Heart left ventricle (tissue), 16 donors: ENCODE results near the gene SKI. TPM values are rescaled to one million over a fixed set of nuclear protein-coding genes. Genes with fewer than 3 reads are reported as not detected.

Experiments
- ATAC-seq, 4 donors: fragments of 200-7000 bp; cut with Tn5 transposase; one replicate each; pipeline ENCODE4 v1.9.1; 2020 to 2022; ENCODE audit warnings: moderate library complexity in 4 of 4, mild to moderate bottlenecking in 3 of 4, moderate number of reproducible peaks in 1 of 4
- DNase-seq, 5 donors: peaks; one replicate each; pipeline ENCODE4 v3.0.0-alpha.2; 2020
- H3K27ac ChIP-seq, 12 donors: fragments of 200-600 bp; sonication (generic) in 4 of 12; one replicate each; pipeline versions ENCODE4 v1.5.0 to v1.8.0; 2016 to 2022; ENCODE audit warnings: mild to moderate bottlenecking in 2 of 12
- H3K27me3 ChIP-seq, 9 donors: fragments of 200-600 bp; sonication (generic) in 2 of 9; one replicate each; pipeline versions ENCODE4 v1.5.1 to v1.8.0; 2016 to 2022; ENCODE audit warnings: mild to moderate bottlenecking in 3 of 9
- H3K36me3 ChIP-seq, 9 donors: fragments of 200-600 bp; sonication (generic) in 2 of 9; one replicate each; pipeline versions ENCODE4 v1.5.0 to v1.8.0; 2018 to 2022; ENCODE audit warnings: mild to moderate bottlenecking in 2 of 9
- H3K4me1 ChIP-seq, 12 donors: fragments of 200-600 bp; sonication (generic) in 4 of 12; one replicate each; pipeline versions ENCODE4 v1.5.0 to v1.8.0; 2016 to 2022; ENCODE audit warnings: mild to moderate bottlenecking in 3 of 12
- H3K4me3 ChIP-seq, 12 donors: fragments of 200-600 bp; sonication (generic) in 4 of 12; one replicate each; pipeline versions ENCODE4 v1.5.0 to v1.8.0; 2017 to 2022; ENCODE audit warnings: mild to moderate bottlenecking in 9 of 12, moderate library complexity in 4 of 12
- H3K9me3 ChIP-seq, 12 donors: fragments of 200-600 bp; sonication (generic) in 4 of 12; one replicate each; pipeline versions ENCODE4 v1.5.0 to v1.8.0; 2016 to 2022; ENCODE audit warnings: mild to moderate bottlenecking in 1 of 12
- CTCF ChIP-seq, 12 donors: fragments of 200-600 bp; sonication (generic) in 4 of 12; IDR thresholded peaks; one replicate each; pipeline versions ENCODE4 v1.5.0 to v1.8.0; 2018 to 2022; ENCODE audit warnings: antibody characterized with exemption in 12 of 12, mild to moderate bottlenecking in 5 of 12
- POLR2A ChIP-seq, 2 donors: fragments of 450-650 bp; IDR thresholded peaks; one replicate each; pipeline ENCODE4 v1.6.1; 2017; ENCODE audit warnings: antibody characterized with exemption in 2 of 2, mild to moderate bottlenecking in 2 of 2, moderate library complexity in 2 of 2
- WGBS, 4 donors: extraction: QIAGEN DNeasy Blood & Tissue Kit in 2 of 4; methylation state at CpG; one replicate each; pipeline versions ENCODE4 v1.1.5 to v1.1.7; 2013 to 2018; 5-methylcytosine and 5-hydroxymethylcytosine counted together
- intact Hi-C, 10 donors: fragments of 100-400 bp; cut with DNase I; formaldehyde crosslinking; loops; one replicate each; pipeline versions ENCODE4 v1.11.1 to v1.14.2; 2022
- polyA plus RNA-seq, 2 donors: library from polyadenylated mRNA; stranded (reverse); fragments of 200-250 nt; gene quantifications; one replicate each; pipeline ENCODE4 v1.2.3, GENCODE V29; 2013
- total RNA-seq, 9 donors: library from RNA; depleted of rRNA in 2 of 9; stranded (reverse); fragments of >200 nt in 2 of 9; fragmentation: NEBNext Ultra II Directional in 3 of 9; extraction: Animal tissue kit (Norgen Biotek cat#: 25700) in 3 of 9; gene quantifications; one replicate each; pipeline versions ENCODE4 v1.1.0 to v1.2.4, GENCODE V29; 2016 to 2023
- donor health status: ischemic (EF 13 %, LVEDD 7.1; RV severe dilation, severe dysfunction).
- donor health status: healthy with polysubstance abuse.
- donor health status: DM: no; HTN: yes; CAD: no.
- donor health status: DM: no; HTN: no; CAD: no.
- donor health status: ischemic (EF 25% LVEDD 6.9; RV normal size, moderate dysfunction).
- donor health status: ischemic (EF 25% LVEDD 5.7; RV mildly dilated, moderate dysfunction).
- donor health status: healthy.
- donor health status: DM: yes; HTN: yes; CAD: no.
- donor health status: ischemic (EF 35%, LVEDD 5.7; RV mildly dilated, moderate dysfunction).
- donor health status: nonischemic (EF 11% LVEDD 7.7; RV severe dilation, severe dysfunction).
- donor health status: DM: yes; HTN: yes; CAD: no.
- donor health status: PGD.
- donor health status: ischemic (EF 29% LVEDD 5.4; RV normal size, mild dysfunction).
- donor health status: nonischemic (EF 23%, LVEDD 6.1; RV moderate dilation, normal function).

Gene SKI
- total and polyA plus RNA-seq, 11 donors, result 16.9 to 52.7 (median 38.9) TPM

GRCh38 chr1:2315674-2316450 lies 87.7 kb downstream of the SKI start:
- H3K27me3 ChIP-seq, result no peaks in the 10 kb centered on the region
- peaks cover 0 to 90% (median 55%) of the 10 kb centered on the region in 12 donors for H3K4me1 ChIP-seq
- no peak for DNase-seq
- WGBS, 4 donors, result 70 to 81% (median 76%) methylated on average over 10 to 21 of the region's 21 CpGs
- intact Hi-C loops, result loop anchor here (2.0 to 10.0 kb wide), 8 partner anchors 66 to 121 kb away; partner anchors contain the start of gene FAAP20 (in 3 of the 10)
- no peak for ATAC-seq
- no peaks in the 10 kb centered on the region for H3K9me3 ChIP-seq
- peak overlapping the region in 9 of 12 donors; percentile 77 to 95 (median 93) for H3K27ac ChIP-seq
- H3K4me3 ChIP-seq, result peak overlapping the region in 1 of 12 donors; percentile 71
- TF ChIP-seq POLR2A (IDR thresholded peaks at IDR 0.05), result no peak
- TF ChIP-seq CTCF (IDR thresholded peaks at IDR 0.05), result no peak
- no peaks in the 10 kb centered on the region for H3K36me3 ChIP-seq

- intact Hi-C loops, result loop anchor here (2.0 to 10.0 kb wide), 6 partner anchors 66 to 122 kb away; partner anchors contain the start of gene FAAP20 (in 3 of the 10)
- no peaks in the 10 kb centered on the region for H3K36me3 ChIP-seq
- TF ChIP-seq POLR2A (IDR thresholded peaks at IDR 0.05) (no peak), CTCF (IDR thresholded peaks at IDR 0.05) (no peak)
- peak overlapping the region in 5 of 12 donors; percentile 39 to 95 (median 93) for H3K27ac ChIP-seq
- peaks cover 0 to under 1% (median 0%) of the 10 kb centered on the region in 9 donors for H3K27me3 ChIP-seq
- no peak for DNase-seq
- no peaks in the 10 kb centered on the region for H3K9me3 ChIP-seq
- WGBS, 4 donors, result 79 to 86% (median 82%) methylated on average over 10 to 16 of the region's 16 CpGs
- no peak overlapping the region for H3K4me3 ChIP-seq
- no peak for ATAC-seq
- H3K4me1 ChIP-seq, result peaks cover 0 to 90% (median 55%) of the 10 kb centered on the region in 12 donors
Measured at GRCh38 chr1:2316451-2316961, 88.4 kb downstream of the SKI start.

- H3K9me3 ChIP-seq, result no peaks in the 10 kb centered on the region
- intact Hi-C loops, result loop anchor here (2.0 to 10.0 kb wide), 6 partner anchors 65 to 123 kb away; partner anchors contain the start of gene FAAP20 (in 3 of the 10)
- no peaks in the 10 kb centered on the region for H3K36me3 ChIP-seq
- H3K4me3 ChIP-seq, result no peak overlapping the region
- no peak for ATAC-seq
- H3K27ac ChIP-seq, result peak overlapping the region in 6 of 12 donors; percentile 14 to 95 (median 57)
- peaks cover 0 to 90% (median 54%) of the 10 kb centered on the region in 12 donors for H3K4me1 ChIP-seq
- 88 to 93% (median 91%) methylated on average over 4 to 32 of the region's 32 CpGs for WGBS, 4 donors
- no peak for DNase-seq
- H3K27me3 ChIP-seq, result peaks cover 0 to 8% (median 0%) of the 10 kb centered on the region in 9 donors
- TF ChIP-seq POLR2A (IDR thresholded peaks at IDR 0.05) (no peak), CTCF (IDR thresholded peaks at IDR 0.05) (no peak)
Measured at GRCh38 chr1:2317230-2318065, 89.3 kb downstream of the SKI start.
